Measurements from ENCODE around the gene ZNF593OS. TPM values are rescaled to one million over a fixed set of nuclear protein-coding genes. Genes with fewer than 3 reads are reported as not detected.

The ZNF593OS gene
- total RNA-seq, 2 experiments from 2014 or later, result not detected

DNA sequence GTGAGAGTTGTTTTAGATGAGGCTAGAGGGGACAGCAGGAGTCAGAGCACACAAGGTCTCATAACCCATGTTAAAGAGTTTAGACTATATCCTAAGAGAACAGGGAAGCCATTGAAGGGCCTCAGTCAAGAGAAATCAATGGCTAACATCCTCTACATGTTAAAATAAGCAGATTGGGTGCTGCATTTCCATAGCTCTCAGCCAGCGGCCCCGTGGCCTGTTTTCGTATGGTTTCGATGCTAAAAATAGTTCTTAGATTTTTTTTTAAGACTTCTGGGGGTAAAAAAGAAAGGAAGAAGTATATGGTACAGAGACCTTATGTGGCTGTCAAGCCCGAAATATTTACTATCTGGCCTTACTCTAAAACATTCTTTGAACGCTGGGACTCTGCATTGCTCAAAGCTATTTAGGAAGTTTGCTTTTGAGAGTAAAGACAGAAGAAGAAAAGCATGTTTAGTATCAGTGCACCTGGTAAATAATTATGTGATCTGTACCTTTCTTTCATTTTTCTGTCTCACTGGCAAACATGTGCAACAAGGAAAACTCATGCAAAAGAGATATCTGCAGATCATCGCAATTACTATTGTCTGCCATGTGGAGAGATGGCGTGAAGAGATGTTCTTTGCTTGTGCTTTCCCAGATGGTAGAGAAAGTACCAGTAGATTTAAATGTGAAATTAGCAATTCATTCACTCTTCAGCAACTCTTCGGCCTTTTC, 51.6 kb downstream of the ZNF593OS start:
- Histone ChIP-seq H3K4me3 (ENCODE audit: low read length) (no peak overlapping the region), H3K27ac (ENCODE audit: low read depth in 1 of 2, low read length in 2 of 2) (no peak overlapping the region), H3K36me3 (ENCODE audit: insufficient read depth, low read length) (peaks cover 37% of the 10 kb centered on the region), H3K4me1 (ENCODE audit: insufficient read depth, low read length) (no peaks in the 10 kb centered on the region), H3K9me3 (ENCODE audit: control insufficient read depth in 1 of 2, insufficient read depth in 1 of 2, low read length in 2 of 2) (no peaks in the 10 kb centered on the region), H3K27me3 (ENCODE audit: control insufficient read depth in 1 of 2, insufficient read depth in 2 of 2, low read length in 2 of 2) (no peaks in the 10 kb centered on the region)
- intact Hi-C loops (cut with DNase I, micrococcal nuclease), result loop anchor here in 1 of 2 experiments (10.0 kb wide), 1 partner anchor 875 kb away; the partner anchor contains the start of gene RSRP1
- peak overlapping the region; percentile 57 for H3K27ac Mint-ChIP-seq
- TF ChIP-seq CTCF (IDR thresholded peaks at IDR 0.05), result no peak
- H3K4me1 Mint-ChIP-seq (ENCODE audit: low read depth), result peaks cover 31% of the 10 kb centered on the region
- no peaks in the 10 kb centered on the region for H3K9me3 Mint-ChIP-seq
- no peak overlapping the region for H3K4me3 Mint-ChIP-seq
- POLR2A ChIA-PET, result no interaction called here
- no peaks in the 10 kb centered on the region for H3K27me3 Mint-ChIP-seq
- DNase-seq (no peak), ATAC-seq (ENCODE audit: poor library complexity) (no peak)
- H3K36me3 Mint-ChIP-seq (ENCODE audit: low read depth), result peaks cover 81% of the 10 kb centered on the region
- CTCF ChIA-PET, result interaction anchor here (3.3 kb wide), 1 partner anchor 25 kb away, joined by 13 read pairs; no protein-coding TSS in a partner anchor

Other genes with a start within 250 kb of the ZNF593OS start
- gene PAFAH2, start 173.8 kb downstream of the ZNF593OS start, total RNA-seq, result 1 to 10 TPM; 7.9 to 8.1 TPM
- not detected for gene EXTL1, start 150.1 kb downstream of the ZNF593OS start, total RNA-seq
- gene SLC30A2, start 125.7 kb downstream of the ZNF593OS start, total RNA-seq, result not detected
- not detected for gene TRIM63, start 104.2 kb downstream of the ZNF593OS start, total RNA-seq
- gene PDIK1L, start 60.0 kb downstream of the ZNF593OS start, total RNA-seq, result 1 to 10 TPM; 9.5 to 9.9 TPM
- gene FAM110D, start 12.8 kb downstream of the ZNF593OS start, total RNA-seq, result not detected
- not detected for gene C1orf232, start 2.9 kb downstream of the ZNF593OS start, total RNA-seq
- gene ZNF593, start 1.9 kb downstream of the ZNF593OS start, total RNA-seq, result 1 to 10 TPM; 5.0 to 6.6 TPM
- 1 to 10 TPM; 2.3 to 3.6 TPM for gene CNKSR1, start 5.7 kb upstream of the ZNF593OS start, total RNA-seq
- gene CATSPER4, start 18.8 kb upstream of the ZNF593OS start, total RNA-seq, result not detected
- 1 to 10 TPM; 7.6 to 8.4 TPM for gene CEP85, start 62.4 kb upstream of the ZNF593OS start, total RNA-seq
- gene SH3BGRL3, start 108.3 kb upstream of the ZNF593OS start, total RNA-seq, result 100 to 1,000 TPM; 178 to 193 TPM
- gene UBXN11, start 134.8 kb upstream of the ZNF593OS start, total RNA-seq, result 10 to 100 TPM; 39.3 to 42.3 TPM
- gene CD52, start 146.1 kb upstream of the ZNF593OS start, total RNA-seq, result 100 to 1,000 TPM; 582 to 608 TPM
- gene CRYBG2, start 182.3 kb upstream of the ZNF593OS start, total RNA-seq, result 1 to 10 TPM; 1.3 to 1.4 TPM
- gene ZNF683, start 200.9 kb upstream of the ZNF593OS start, total RNA-seq, result under 1 TPM in 1 of 2 experiments, not detected in 1; 0.41 TPM
- not detected for gene LIN28A, start 239.0 kb upstream of the ZNF593OS start, total RNA-seq